Kidney tubule cell (primary cell): ENCODE measurements around the gene TNFSF8.
A peak's percentile ranks its signal among the peaks of the same experiment; 100 is the strongest.

Experiments
- DNase-seq: peaks from one replicate; pipeline ENCODE4 v3.0.0-alpha.2; 2018; ENCODE audit warnings: low spot score

Gene TNFSF8

DNA sequence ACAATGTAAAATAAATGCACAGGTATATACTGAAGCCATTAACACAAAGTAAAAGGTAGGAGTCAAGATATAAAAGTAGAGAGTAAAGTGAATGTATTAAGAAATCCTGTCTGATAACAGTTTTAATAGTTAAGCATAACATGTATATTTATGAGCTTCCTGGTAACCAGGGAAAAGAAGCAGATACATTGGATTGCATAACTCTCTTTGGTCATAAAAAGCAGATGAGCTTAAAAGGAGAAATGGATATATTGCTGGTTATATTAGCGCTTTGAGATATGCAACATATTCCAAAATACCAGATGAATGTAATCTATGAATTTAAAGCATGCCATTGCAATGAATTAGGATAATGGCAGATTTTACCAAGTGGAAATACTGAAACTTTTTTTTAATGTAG is 6.2 kb upstream of the TNFSF8 start:
- no peak for DNase-seq

DNA sequence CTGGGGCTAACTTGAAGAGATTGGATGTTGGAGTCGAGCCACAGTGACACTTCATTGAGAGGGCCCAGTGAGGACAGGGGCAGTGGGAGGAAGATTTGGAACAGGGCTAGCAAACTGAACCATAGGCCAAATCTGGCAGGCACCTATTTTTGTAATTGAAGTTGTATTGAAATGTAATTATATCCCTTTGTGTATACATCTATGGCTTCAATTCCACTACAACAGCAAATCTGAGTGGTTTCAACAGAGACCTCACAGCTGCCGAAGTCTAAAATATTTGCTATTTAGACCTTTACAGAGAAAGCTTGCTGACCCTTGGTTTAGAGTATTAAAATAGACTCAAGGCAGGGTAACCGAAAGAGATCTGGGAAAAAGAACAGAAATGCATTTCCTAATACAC is 4.7 kb upstream of the TNFSF8 start:
- no peak for DNase-seq

DNA sequence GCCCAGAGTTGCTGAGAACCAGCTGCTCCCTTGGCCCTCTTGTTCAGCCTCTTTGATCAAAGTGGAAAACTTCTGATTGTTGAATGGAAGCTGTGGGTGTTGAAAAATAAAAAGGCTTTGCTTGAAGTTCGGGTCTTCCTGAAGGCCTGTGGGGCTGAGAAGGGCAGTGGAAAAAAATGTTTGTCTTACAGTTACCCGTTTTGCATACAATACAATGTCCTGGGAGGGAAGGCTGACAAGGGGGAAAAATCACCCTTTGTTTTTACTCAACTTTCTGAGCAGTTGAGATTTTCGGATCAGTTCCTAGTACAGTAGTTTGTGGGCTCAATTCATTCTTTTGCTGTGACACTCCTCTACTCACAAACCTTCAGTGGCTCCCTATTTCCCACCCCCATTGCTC is 2.1 kb upstream of the TNFSF8 start:
- no peak for DNase-seq

DNA sequence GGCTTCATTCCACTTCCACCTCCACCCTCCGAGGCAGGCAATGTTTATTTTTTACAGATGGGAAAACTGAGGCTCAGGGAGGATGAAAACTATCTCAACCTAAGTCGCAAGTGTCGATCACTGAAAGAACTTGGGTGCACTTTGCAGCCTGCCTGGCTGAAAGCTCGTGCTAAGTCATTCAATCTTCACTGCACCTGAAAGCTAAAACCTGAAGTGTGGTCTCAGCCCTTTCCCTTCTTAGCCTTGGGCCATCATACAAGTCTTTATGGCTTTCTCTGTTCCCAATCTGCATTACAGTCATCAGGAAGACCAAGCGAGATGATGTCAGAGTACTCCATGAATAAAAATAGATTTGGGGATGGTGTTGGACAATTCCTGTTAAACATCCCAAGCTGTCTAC is 1.0 kb upstream of the TNFSF8 start:
- no peak for DNase-seq

DNA sequence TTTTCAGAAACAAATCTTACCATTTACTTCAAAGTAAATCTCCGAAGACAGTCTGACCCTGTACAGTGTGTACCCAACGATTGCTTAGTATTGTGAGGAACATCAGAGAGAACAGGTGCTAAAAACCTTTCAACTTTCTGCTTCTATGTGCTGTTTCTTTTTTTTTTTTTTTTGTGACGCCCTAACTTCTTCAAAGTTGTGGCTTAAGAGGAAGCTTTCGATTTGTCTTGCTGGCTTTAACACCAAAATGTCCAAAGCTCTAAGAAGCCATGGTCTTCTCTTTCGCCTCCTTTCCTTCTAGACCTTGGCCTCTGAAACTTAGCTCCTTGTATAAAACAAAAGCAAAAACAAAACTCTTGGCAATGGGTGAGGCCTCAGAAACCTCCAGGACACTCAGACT is 1.2 kb downstream of the TNFSF8 start:
- DNase-seq, result no peak

DNA sequence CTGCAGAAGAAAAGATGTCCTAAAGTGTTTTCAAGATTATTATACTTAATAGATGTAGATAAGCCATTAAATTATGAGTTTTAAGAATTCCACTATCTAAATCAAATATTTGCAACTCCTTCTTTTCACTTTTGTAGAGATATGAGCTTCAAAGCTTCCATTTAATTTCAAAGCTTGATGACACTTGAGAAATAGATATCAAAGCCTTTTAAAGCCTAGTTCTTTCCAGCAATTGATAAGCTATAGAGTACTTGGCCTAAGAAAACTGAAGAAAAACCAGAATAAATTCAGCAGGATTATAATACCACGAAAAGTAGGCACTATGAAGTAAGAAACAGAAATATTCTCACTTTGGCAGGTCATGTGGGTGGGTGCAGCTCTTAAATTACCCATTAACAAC is 1.7 kb downstream of the TNFSF8 start:
- DNase-seq, result no peak

DNA sequence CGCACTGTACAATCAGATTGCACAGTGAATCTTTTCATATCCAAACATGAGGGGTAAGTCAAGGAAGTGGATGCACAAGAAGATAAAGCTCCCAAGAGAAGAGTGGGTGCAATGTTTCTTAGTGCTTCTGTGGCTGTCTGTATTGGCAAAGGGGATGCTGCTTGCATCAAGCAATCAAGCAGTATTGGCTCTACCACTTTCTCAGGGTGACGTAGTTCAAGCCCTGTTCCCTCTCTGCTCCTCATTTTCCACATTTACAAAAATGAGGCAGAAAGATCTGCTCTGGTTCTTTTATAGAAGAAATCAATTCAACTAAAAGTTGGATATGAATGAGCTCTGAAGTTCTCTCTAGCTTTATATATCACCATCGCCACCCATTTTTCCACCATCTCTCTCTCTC is 2.3 kb downstream of the TNFSF8 start:
- no peak for DNase-seq

DNA sequence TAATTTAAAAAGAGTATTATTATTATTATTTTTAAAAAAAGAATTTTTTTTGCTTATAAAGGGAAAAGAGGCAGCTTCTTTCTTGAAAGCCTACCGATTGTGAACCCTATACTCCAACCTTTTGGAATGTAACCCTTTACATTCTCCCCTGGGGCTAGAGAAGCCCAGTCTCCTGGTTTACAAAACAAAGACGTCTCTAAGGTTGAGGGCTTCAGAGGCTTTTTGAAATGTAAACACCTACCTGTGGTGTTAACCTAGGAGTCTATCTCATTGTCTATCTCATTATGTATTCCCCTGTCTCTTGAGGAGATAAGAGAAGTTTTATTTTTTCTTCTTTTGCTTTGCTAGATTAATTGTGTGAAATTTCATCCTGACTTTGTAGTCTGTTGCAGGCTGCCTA is 4.7 kb downstream of the TNFSF8 start:
- no peak for DNase-seq

DNA sequence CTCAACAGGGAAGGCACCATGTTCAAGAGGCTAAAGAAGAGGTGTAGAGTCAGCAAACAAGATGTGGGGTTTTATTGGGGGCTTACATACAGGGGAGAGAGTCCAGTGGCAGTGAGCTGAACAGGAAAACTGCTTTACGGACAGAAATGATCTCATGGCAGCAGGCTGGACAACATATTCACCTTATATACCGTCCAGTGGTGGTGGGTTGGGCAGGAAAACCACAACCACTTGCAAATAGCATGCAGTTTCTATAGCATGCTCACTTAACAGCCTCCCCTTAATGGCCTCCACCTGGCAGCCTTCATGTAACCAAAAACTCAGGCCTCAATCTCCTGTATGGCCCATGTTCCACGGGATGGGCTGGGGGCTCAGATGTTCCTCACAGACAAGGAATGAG is 5.4 kb downstream of the TNFSF8 start:
- DNase-seq, result no peak

DNA sequence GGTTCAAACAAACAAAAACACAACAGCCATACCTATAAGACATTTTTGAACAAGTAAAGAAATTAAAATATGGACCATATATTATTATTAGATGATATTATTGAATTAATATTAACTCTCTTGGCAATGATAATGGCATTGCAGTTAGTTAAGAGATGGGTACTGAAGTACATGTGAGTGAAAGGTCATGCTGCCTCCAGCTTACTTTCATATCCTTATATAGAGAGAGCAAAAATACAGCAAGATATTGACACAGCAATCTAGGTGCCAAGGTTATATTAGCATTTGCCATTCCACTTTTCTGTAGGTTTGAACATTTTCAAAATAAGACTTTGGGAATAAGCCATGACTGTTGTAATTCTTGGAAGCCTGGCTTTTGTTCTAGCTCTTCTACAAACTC is 6.1 kb downstream of the TNFSF8 start:
- DNase-seq, result no peak

DNA sequence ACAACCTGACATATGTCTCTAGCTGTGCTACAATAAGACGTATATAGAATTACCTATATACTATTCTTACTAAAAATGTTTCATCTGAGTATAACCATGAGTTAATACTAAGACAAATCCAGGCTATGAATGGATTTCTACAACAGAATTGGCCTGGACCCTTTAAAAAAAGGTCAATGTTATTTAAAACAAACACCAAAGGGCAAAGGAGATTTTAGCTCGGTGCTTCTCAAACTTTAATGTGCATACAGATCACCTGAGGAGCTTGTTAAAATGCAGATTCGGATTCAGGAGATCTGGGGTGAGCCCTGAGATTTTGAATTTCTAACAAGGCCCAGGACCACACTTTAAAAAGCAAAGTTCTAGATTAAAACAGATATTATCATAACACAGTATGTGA is 6.5 kb downstream of the TNFSF8 start:
- DNase-seq, result no peak

DNA sequence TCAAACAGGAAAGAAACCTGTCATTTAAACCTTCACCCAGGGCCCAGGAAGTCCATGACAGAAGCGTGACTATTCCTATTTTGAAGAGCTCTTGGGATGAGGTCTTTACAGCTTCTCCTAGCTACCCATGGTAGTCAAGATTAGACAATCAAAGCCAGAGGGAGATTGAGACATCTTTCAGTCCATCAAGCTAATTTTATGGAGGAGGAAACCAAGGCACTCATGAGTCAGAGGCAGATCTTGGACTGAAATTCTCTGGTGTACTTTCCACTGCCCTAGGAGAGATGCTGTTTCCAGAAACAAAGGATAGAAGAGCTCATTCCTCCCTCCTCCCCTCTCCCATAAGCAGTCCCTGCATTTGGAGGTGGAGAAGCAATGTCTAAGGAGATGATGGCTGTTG is 9.2 kb downstream of the TNFSF8 start:
- DNase-seq, result no peak

DNA sequence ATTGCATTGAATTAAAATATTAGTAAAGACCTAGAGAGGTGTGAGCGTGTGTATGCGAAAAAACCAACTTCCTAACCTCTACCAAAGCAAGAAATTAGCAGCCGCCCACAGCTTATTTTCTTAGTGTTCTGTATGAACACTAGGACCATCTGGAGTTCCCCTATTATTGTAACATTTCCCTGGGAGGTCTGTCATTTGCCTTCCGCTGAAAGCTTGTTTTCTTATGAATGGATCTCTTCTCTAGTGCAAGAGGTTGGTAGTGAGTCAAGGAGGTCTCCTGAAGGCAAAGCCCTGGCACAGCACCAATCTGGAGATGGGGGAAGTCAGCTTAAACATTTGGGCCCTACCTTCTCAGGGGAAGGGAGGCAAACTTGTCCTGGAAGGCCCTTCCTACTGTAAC is 10.8 kb downstream of the TNFSF8 start:
- no peak for DNase-seq

DNA sequence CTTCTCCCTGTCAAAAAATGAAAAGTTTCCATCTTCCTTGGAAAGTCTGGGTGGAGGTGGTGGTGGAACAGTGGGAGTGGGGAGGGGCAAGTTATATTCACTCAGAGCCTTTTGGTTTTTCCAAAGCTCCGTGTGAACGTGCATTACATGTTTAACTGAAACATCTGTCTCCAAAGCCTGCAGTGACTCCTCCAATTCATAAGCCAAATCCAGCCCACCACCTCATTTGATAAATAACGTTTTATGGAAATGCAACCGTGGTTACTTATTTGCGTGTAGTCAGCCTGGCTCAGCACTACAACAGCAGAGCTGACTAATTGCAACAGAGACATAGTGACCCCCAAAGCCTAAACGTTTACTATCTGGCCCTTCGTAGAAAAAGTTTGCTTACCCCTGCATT is 13.9 kb downstream of the TNFSF8 start:
- no peak for DNase-seq

DNA sequence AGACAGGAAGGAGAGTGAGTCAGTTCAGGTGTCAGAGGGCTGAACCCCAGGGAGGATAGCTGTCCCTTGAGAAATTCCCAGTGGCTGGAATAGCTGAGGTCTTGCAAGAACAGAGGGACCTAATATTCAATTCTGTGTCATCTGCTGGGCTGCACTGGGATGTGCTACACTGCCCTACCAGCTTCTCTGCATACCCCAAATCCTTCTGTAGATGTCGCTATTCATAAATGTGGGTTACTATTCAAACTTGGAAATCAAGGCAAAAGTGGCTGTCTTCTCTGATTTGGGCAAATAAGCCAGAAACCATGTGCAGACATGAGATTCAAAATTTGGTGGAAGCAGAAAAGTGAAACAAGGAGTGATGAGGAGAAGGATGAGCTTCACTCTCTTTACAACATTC is 16.3 kb downstream of the TNFSF8 start:
- peak; percentile 14 for DNase-seq

DNA sequence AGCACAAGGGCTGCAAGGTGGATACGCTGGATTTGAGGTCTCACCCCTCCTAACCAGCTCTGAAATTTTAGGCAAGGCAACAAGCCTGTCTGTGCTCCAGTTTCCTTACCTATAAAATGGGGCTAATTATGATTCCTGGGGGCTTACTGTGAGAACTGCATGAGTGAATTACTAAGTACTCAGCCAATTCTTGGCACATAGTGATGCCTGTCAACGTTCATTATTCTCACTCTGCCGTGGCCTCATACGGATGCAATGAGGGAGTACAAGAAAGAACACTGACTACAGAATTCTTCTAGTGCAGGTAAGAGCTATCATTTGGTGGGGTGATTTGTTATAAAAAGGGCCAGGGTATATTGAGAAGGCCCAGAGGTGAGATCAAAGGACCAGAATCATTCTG is 16.7 kb downstream of the TNFSF8 start:
- no peak for DNase-seq

DNA sequence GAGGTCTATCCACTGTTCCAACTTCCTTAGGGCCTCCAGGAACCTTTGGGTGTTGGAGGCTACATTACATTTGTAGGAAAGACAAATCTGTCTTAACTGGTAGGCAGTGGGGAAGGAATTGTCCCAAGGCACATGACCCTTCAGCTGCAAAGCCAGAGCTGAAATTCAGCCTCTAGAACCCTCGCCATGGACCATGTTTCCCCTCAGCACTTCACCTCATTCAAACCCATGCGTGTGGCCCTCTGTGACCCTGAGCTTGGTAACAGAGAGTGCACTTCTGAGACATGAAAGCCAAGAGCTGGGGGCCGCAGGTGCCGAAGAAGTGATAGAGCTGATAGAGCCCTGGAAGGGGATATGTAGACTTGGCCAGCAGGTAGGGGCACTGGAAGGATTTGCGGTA is 17.2 kb downstream of the TNFSF8 start:
- DNase-seq, result no peak

DNA sequence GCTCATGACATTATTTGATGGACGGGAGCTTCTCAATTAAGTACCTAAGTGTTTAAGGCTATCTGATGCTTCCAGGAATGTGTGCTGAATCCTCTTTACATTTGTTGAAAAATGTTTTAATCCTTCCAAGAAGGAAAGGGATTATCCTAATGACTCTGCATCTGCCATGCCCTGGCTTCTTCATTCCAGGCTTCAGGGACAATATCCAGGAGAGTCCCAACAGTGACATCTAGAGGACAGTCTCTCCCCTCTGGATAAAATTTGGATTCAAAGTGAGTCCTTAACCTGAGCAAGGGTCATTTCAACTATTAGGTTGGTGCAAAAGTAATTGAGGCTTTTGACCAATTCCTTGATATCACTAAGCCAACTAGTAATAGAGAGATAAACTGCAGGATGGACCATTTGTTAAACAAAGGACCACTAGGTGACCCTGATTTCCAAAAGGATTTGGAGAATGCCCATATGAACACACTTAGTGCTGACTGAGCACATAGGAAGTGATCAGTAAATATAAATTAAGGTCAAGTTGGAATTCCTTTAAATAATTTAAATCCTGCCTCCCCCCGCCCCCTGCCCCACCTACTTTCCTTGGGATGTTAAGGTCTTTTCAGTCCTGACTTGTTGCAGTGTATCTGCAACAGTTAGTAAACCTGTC is 19.1 kb downstream of the TNFSF8 start:
- peak; percentile 60 for DNase-seq

DNA sequence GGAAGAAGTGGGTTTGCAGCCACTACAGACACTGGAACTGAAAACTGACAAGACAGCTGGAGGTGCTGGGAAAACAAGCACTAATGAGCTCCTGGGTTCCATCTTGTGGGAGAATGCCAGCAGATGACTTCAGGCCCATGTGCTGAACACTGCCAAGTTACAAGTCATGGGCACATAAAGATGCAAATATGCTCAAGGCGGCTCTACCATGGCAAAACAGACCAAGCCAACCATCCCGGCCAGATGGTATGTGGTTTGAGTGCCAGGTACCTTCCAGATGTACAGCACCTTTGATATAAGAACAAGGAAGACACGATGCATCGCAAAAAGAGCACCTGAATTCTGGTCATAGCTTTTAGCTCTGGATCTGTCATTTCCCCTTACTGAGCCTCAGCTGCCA is 19.9 kb downstream of the TNFSF8 start:
- DNase-seq, result no peak

DNA sequence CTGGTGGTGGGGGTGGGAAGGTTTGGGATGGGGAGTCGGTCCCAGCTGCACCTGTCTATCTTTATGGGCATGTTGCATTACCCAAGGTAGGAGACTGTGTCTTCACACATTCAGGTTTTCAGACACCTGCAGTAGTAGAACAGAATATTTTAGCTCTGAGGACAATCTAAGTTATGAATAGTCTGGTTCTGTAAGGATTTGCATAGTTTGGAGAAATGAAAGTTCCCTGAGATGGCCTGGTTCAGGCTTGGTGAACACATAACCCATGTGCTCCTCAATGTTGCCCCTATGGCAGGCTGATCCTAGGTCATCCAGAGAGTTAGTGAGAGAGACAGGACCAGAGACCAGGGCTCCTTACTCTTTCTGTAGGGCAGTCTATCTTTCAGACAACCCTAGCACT is 20.7 kb downstream of the TNFSF8 start:
- DNase-seq, result no peak

DNA sequence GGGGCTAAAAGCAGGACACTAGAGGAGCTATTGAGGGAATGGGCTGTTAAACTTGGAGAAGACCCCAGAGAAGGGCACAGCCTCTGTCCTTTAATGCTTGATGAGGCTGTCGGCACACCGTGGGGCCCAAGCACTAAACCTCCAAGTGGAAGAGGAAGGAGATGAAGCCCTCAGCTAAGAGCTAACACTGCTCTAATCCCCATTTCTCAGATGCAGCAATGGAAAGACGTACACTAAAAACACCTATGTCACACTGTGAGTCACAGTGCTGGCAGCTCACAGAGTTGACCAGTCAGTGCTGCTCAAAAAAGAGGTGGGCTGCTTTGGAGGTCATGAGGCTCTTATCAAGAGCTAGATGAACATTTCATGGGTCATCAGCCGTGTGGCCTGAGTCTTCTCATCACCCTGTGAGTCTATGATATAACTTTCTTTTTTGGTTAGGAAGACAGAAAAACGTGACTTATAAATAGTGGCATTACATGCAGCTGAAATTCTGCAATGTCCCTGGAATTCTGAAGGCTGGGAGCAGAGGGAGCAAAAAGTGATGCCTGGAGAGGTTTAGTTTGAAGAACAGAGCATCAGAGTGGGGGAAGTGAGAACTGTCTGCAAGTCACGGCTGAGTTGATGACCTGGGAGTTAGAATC is 21.5 kb downstream of the TNFSF8 start:
- DNase-seq, result peak; percentile 35

DNA sequence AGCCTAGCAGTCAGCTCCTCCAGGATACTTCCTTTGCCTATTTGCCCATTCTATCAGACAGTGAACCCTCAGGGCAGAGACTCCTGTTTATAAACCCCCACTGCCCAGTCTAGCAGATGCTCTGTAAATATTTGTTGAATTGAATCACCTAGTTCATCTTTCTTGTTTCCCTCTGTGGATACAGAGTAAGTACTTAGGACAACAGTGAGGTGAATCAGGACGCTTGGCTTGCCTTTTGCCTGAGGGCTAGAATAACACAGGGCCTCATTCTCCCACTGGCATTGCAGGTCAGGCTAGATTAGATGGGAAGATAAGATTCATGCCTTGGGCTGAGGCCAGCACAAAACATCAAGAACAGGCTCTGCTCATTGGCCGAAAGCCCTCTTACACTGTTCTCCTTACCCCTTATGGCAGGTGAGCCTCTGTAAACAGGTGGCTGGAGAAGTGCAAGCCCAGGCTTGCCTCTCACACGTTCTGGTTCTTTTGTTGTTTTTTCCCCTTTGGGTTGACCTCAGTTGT is 22.2 kb downstream of the TNFSF8 start:
- peak; percentile 92 for DNase-seq

DNA sequence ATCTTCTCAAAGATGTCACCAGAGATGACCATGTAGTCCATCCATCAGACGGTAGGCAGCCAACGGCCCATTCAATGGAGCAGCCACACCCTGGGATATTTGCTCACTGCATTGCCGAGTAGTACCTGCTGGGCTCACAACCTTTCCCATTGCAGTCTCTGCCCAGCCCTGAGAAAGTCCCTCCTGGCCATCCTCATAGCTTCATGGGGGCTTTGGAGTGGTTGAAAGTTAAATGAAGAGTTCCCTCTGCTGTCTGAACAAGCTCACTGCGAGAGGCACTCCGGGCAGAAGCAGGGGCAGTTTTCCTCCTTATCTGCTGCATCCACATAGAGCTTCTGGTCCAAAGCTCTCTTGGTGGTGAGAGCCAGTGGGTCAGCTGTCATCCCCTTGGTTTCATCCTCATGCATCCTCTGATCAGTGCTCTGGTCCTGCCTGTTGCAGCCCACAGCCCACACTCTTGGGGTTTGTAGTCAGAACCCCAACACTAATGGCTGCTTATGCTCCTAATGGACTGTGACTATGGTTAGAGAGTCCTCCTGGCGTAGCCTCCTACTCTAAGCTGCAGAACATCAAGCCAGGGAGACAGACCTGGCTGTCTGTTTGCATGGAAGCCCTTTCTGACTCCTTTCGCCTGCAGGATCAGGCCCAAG is 23.3 kb downstream of the TNFSF8 start:
- peak; percentile 59 for DNase-seq
